GM12873 (cell line): ENCODE measurements around the gene PPM1L.

Experiments used
- CTCF ChIP-seq: IDR thresholded peaks from 2 replicates; pipeline ENCODE4 v1.5.1; 2012; ENCODE audit warnings: low read depth, mild to moderate bottlenecking, moderate library complexity, low read length, control low read depth; ENCODE audit not compliant: insufficient read depth; ENCODE audit errors: missing control alignments

PPM1L gene

GRCh38 chr3:160943996-160944395, 188.0 kb downstream of the PPM1L start:
- no peak for TF ChIP-seq CTCF

- TF ChIP-seq CTCF, result no peak
These were observed 189.3 kb downstream of the PPM1L start for GRCh38 chr3:160945336-160945735.

- no peak for TF ChIP-seq CTCF
These were observed 192.2 kb downstream of the PPM1L start for GRCh38 chr3:160948273-160948672.

GRCh38 chr3:160949460-160949859, 193.4 kb downstream of the PPM1L start:
- no peak for TF ChIP-seq CTCF

GRCh38 chr3:160950542-160950941, 194.5 kb downstream of the PPM1L start:
- no peak for TF ChIP-seq CTCF

- no peak for TF ChIP-seq CTCF
These were observed 194.9 kb downstream of the PPM1L start for GRCh38 chr3:160950954-160951353.

- TF ChIP-seq CTCF, result no peak
These were observed 195.8 kb downstream of the PPM1L start for GRCh38 chr3:160951642-160952487.
